GM23248 (cell line): ENCODE results near the gene FAM180A.

ENCODE experiments used
- EZH2 ChIP-seq: fragments of 200-600 bp; sonication (generic); IDR thresholded peaks from 2 replicates; pipeline ENCODE4 v1.6.1; 2018; ENCODE audit warnings: antibody characterized with exemption, mild to moderate bottlenecking; ENCODE audit not compliant: insufficient read depth, poor library complexity, severe bottlenecking
- EZH2phosphoT487 ChIP-seq: fragments of 200-600 bp; sonication (generic); IDR thresholded peaks from 2 replicates; pipeline ENCODE4 v1.6.1; 2018; ENCODE audit warnings: antibody characterized with exemption, moderate library complexity, mild to moderate bottlenecking, low read depth; ENCODE audit not compliant: insufficient read depth

GRCh38 chr7:135715055-135715522 is 33.5 kb downstream of the FAM180A start:
- no peak for TF ChIP-seq EZH2
- TF ChIP-seq EZH2phosphoT487, result no peak
